Upper lobe of left lung (tissue), 6 donors: ENCODE measurements around the gene EVC. TPM values are rescaled to one million over a fixed set of nuclear protein-coding genes. Genes with fewer than 3 reads are reported as not detected.

Source experiments
- ATAC-seq, 2 donors: fragments of 200-7000 bp; cut with Tn5 transposase; one replicate each; pipeline ENCODE4 v1.9.1; 2022; ENCODE audit warnings: mild to moderate bottlenecking in 2 of 2, moderate library complexity in 2 of 2; ENCODE audit not compliant: low FRiP score in 2 of 2
- DNase-seq, 2 donors: peaks; one replicate each; pipeline ENCODE4 v3.0.0-alpha.2; 2019 to 2020
- H3K27ac ChIP-seq, 4 donors: fragments of 200-600 bp; sonication (generic); one replicate each; pipeline ENCODE4 v1.5.1; 2016 to 2019
- H3K27me3 ChIP-seq, 4 donors: fragments of 200-600 bp; sonication (generic); one replicate each; pipeline ENCODE4 v1.5.1; 2017 to 2019
- H3K36me3 ChIP-seq, 4 donors: fragments of 200-600 bp; sonication (generic); one replicate each; pipeline ENCODE4 v1.5.1; 2016 to 2019
- H3K4me1 ChIP-seq, 4 donors: fragments of 200-600 bp; sonication (generic); one replicate each; pipeline ENCODE4 v1.5.1; 2018 to 2019
- H3K4me3 ChIP-seq, 4 donors: fragments of 200-600 bp; sonication (generic); one replicate each; pipeline ENCODE4 v1.5.1; 2017 to 2019; ENCODE audit warnings: mild to moderate bottlenecking in 2 of 4, moderate library complexity in 1 of 4
- H3K9me3 ChIP-seq, 4 donors: fragments of 200-600 bp; sonication (generic); one replicate each; pipeline ENCODE4 v1.5.1; 2018 to 2019
- CTCF ChIP-seq, 6 experiments: fragments of 450-650 bp in 4 of 6; fragments of 200-600 bp in 2 of 6; sonication (generic) in 2 of 6; IDR thresholded peaks; one replicate each; pipeline ENCODE4 v1.5.1; 2016 to 2019; ENCODE audit warnings: antibody characterized with exemption in 6 of 6
- EP300 ChIP-seq, 4 donors: sonication (generic); formaldehyde crosslinking; IDR thresholded peaks; one replicate each; pipeline ENCODE4 v1.5.1; 2017; ENCODE audit warnings: antibody characterized with exemption in 4 of 4, control low read depth in 2 of 4
- POLR2A ChIP-seq, 4 donors: fragments of 450-650 bp; IDR thresholded peaks; one replicate each; pipeline ENCODE4 v1.5.1; 2016 to 2017; ENCODE audit warnings: antibody characterized with exemption in 4 of 4, mild to moderate bottlenecking in 2 of 4
- POLR2AphosphoS5 ChIP-seq, 2 donors: sonication (generic); formaldehyde crosslinking; IDR thresholded peaks; one replicate each; pipeline ENCODE4 v1.5.1; 2017; ENCODE audit warnings: antibody characterized with exemption in 2 of 2
- WGBS, 2 donors: methylation state at CpG; one replicate each; pipeline ENCODE4 v1.1.5; 2017 to 2018; 5-methylcytosine and 5-hydroxymethylcytosine counted together
- total RNA-seq, 6 donors: library from RNA; depleted of rRNA in 4 of 6; stranded (reverse); fragments of >200 nt in 4 of 6; gene quantifications; one replicate each; pipeline versions ENCODE4 v1.1.0 to v1.2.1, GENCODE V29; 2016 to 2021
- donor health status: DM: no; HTN: no; CAD: no; lungs with moderate emphysema.
- donor health status: DM: no; HTN: yes; CAD: no; lungs with severe emphysema.

Gene EVC
- total RNA-seq, 6 donors from 2014 or later = 25.6 to 65.1 (median 36.2) TPM

DNA sequence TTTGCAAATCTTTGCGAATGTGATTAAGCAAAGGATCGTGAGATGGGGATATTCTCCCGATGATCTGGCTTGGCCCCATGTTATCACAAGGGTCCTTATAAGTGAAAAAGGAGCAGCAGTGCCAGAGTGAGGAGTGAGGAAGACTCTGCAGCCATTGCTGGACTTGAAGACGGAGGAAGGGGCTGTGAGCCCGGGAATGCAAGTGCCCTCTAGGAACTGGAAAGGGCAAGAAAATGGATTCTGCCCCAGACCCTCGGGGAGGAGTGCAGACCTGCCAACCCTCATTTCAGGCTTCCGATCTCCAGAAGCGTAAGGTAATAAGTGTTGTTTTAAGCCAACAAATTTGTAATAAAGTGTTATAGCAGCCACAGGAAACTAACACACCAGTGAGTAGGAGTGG, 76.3 kb downstream of the EVC start:
- TF ChIP-seq POLR2A (IDR thresholded peaks at IDR 0.05) (no peak), CTCF (IDR thresholded peaks at IDR 0.05) (no peak), POLR2AphosphoS5 (IDR thresholded peaks at IDR 0.05) (no peak), EP300 (IDR thresholded peaks at IDR 0.05) (no peak)
- no peaks in the 10 kb centered on the region for H3K4me1 ChIP-seq
- H3K27me3 ChIP-seq = no peaks in the 10 kb centered on the region
- peaks cover 0 to 29% (median 3%) of the 10 kb centered on the region in 4 donors for H3K36me3 ChIP-seq
- no peak overlapping the region for H3K4me3 ChIP-seq
- 96 to 97% methylated on average over 8 of the region's 8 CpGs for WGBS, 2 donors
- ATAC-seq (no peak), DNase-seq (peak in 1 of 2 donors; percentile 10)
- H3K9me3 ChIP-seq = no peaks in the 10 kb centered on the region
- no peak overlapping the region for H3K27ac ChIP-seq

- ATAC-seq (no peak), DNase-seq (peak in 1 of 2 donors; percentile 2)
- Histone ChIP-seq H3K4me3 (no peak overlapping the region), H3K4me1 (no peaks in the 10 kb centered on the region), H3K27ac (no peak overlapping the region), H3K27me3 (no peaks in the 10 kb centered on the region), H3K36me3 (peaks cover 0 to 29% (median 3%) of the 10 kb centered on the region in 4 donors), H3K9me3 (no peaks in the 10 kb centered on the region)
- TF ChIP-seq CTCF (IDR thresholded peaks at IDR 0.05) (no peak), POLR2A (IDR thresholded peaks at IDR 0.05) (no peak), POLR2AphosphoS5 (IDR thresholded peaks at IDR 0.05) (no peak), EP300 (IDR thresholded peaks at IDR 0.05) (no peak)
- WGBS, 2 donors = 46 to 47% methylated on average over 2 of the region's 2 CpGs
Observed at GRCh38 chr4:5788144-5788543, 77.1 kb downstream of the EVC start.

DNA sequence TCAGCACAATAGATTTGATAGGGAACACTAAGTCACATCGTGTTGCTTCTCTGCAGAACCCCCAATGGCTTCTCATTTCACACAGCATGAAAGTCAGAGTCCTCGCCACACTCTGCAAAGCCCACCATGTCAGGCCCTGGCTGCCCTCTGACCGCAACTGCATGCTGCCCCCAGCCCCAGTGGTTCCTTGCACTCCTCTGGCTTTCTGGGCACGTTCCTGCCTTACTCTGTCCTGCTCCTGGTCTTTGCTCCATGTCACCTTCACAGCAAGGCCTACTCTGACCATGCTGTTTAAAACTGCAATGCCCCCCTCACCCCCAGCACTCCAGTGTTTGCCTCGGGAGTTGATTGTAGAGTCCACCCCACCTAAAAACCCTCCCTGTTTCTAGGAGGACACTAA, 78.1 kb downstream of the EVC start:
- no peaks in the 10 kb centered on the region for H3K4me1 ChIP-seq
- peak in 1 of 2 donors; percentile 2 for DNase-seq
- peaks cover 0 to 24% (median 0%) of the 10 kb centered on the region in 4 donors for H3K36me3 ChIP-seq
- WGBS, 2 donors = 90 to 91% methylated on average over 5 of the region's 5 CpGs
- no peak overlapping the region for H3K4me3 ChIP-seq
- TF ChIP-seq EP300 (IDR thresholded peaks at IDR 0.05) (no peak), POLR2A (IDR thresholded peaks at IDR 0.05) (no peak), CTCF (IDR thresholded peaks at IDR 0.05) (no peak), POLR2AphosphoS5 (IDR thresholded peaks at IDR 0.05) (no peak)
- H3K27me3 ChIP-seq = no peaks in the 10 kb centered on the region
- H3K9me3 ChIP-seq = no peaks in the 10 kb centered on the region
- ATAC-seq = no peak
- no peak overlapping the region for H3K27ac ChIP-seq

DNA sequence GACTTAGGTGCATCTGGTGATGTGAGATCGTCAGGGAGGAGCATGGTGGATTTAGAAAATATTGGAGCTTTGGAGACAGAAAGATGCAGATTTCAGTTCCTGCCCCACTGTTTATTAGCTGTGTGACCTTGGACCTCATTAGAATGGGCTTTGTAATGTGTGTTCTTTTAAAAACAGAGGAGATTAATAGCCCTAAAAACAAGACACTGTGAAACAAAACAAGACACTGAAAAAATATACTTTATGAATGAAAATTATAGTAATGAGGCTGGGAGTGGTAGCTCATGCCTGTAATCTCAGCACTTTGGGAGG, 79.5 kb downstream of the EVC start:
- H3K4me1 ChIP-seq = no peaks in the 10 kb centered on the region
- DNase-seq (no peak), ATAC-seq (no peak)
- H3K27me3 ChIP-seq = no peaks in the 10 kb centered on the region
- H3K27ac ChIP-seq = no peak overlapping the region
- no peak overlapping the region for H3K4me3 ChIP-seq
- peaks cover 0 to 30% (median 0%) of the 10 kb centered on the region in 4 donors for H3K36me3 ChIP-seq
- H3K9me3 ChIP-seq = no peaks in the 10 kb centered on the region
- no peak for TF ChIP-seq POLR2A (IDR thresholded peaks at IDR 0.05)
- no peak for TF ChIP-seq CTCF (IDR thresholded peaks at IDR 0.05)
- TF ChIP-seq EP300 (IDR thresholded peaks at IDR 0.05) = no peak
- no peak for TF ChIP-seq POLR2AphosphoS5 (IDR thresholded peaks at IDR 0.05)
- WGBS, 2 donors = 44 to 60% methylated on average over 1 of the region's 1 CpG

DNA sequence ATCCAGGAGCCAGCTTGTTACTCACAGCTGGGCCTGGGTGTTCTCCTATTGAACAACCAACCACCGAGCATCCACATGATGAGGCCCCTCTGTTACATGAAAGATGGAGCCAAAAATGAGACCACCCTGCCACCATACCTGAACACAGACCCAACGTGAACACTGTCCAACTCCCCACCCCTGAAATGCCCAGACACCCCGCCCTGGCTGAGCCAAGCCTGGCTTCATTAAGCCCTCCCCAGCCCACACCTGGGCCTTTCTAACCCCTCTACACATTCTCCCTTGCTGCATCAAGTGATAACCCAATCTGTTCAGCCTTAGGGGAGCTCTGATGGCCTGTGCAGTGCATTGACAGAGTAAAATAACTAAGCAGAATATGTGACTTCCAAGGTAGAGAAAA, 80.7 kb downstream of the EVC start:
- ATAC-seq (no peak), DNase-seq (peak in 1 of 2 donors; percentile 11)
- no peaks in the 10 kb centered on the region for H3K4me1 ChIP-seq
- TF ChIP-seq POLR2A (IDR thresholded peaks at IDR 0.05) (no peak), CTCF (IDR thresholded peaks at IDR 0.05) (no peak), POLR2AphosphoS5 (IDR thresholded peaks at IDR 0.05) (no peak), EP300 (IDR thresholded peaks at IDR 0.05) (no peak)
- no peaks in the 10 kb centered on the region for H3K27me3 ChIP-seq
- H3K27ac ChIP-seq = no peak overlapping the region
- H3K36me3 ChIP-seq = peaks cover 0 to 27% (median 2%) of the 10 kb centered on the region in 4 donors
- H3K4me3 ChIP-seq = no peak overlapping the region
- no peaks in the 10 kb centered on the region for H3K9me3 ChIP-seq
- 82 to 84% methylated on average over 3 of the region's 3 CpGs for WGBS, 2 donors
